ENCODE data around the gene MACROH2A1.

Gene MACROH2A1

DNA sequence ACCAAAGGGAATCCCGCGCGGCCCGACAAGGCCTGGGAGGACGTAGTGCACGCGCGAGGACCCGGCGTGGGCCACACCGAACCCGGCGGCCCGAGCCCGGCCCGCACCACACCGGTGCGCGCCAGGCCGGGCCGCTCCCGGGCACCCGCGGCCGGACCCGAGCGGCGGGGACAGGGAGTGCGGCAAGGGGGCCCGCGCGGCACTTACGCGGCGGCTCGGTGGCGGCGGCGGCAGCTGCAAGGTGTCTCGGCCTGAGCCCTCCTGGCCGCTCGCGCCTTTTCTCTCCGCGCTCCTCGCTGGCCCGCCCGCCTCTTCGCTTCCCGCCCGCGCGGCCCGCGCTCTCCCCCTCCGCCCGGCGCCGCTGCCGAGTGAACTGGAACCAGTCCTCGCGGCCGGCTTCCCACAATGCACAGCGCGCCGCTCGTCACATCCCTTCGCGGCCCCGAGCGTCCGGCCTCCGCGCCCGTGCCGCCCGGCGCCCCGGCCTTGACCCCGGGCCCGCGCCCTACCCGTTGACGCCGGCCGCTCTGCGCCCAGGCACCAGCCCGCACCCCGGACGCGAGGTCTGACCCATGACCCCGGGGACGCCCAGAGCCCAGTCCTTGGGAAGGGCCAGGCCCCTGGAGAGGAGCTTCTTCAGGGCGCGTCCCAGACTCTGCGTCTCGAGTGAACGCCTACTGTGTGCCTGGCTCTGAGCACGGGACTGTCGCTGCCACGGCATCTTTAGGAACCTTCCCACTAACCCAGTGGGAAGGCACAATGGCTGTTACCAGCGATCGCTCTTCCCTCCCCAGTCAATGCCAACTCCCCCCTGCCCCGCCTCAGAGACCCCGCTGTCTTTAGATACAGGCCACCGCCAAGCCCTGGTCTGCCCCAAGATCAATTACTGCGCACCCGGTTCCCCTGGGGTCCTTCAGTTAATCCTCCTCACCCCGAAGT lies at the start of gene MACROH2A1:
MACROH2A1 (minus strand) TSS at position 377 of the 939 bp plus-strand sequence. CDS start 10,138 bp downstream, outside the sequence.
- H3K4me3 ChIP-seq (ENCODE audit: low read depth, low read length): peak within 1 kb of the TSS; percentile 79
- peak; percentile 92 for DNase-seq (ENCODE audit: low read depth)
- TF ChIP-seq, protein P1, sequence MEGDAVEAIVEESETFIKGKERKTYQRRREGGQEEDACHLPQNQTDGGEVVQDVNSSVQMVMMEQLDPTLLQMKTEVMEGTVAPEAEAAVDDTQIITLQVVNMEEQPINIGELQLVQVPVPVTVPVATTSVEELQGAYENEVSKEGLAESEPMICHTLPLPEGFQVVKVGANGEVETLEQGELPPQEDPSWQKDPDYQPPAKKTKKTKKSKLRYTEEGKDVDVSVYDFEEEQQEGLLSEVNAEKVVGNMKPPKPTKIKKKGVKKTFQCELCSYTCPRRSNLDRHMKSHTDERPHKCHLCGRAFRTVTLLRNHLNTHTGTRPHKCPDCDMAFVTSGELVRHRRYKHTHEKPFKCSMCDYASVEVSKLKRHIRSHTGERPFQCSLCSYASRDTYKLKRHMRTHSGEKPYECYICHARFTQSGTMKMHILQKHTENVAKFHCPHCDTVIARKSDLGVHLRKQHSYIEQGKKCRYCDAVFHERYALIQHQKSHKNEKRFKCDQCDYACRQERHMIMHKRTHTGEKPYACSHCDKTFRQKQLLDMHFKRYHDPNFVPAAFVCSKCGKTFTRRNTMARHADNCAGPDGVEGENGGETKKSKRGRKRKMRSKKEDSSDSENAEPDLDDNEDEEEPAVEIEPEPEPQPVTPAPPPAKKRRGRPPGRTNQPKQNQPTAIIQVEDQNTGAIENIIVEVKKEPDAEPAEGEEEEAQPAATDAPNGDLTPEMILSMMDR (IDR thresholded peaks at IDR 0.05; ENCODE audit: insufficient read depth, low read depth, low read length, missing control alignments): no peak

DNA sequence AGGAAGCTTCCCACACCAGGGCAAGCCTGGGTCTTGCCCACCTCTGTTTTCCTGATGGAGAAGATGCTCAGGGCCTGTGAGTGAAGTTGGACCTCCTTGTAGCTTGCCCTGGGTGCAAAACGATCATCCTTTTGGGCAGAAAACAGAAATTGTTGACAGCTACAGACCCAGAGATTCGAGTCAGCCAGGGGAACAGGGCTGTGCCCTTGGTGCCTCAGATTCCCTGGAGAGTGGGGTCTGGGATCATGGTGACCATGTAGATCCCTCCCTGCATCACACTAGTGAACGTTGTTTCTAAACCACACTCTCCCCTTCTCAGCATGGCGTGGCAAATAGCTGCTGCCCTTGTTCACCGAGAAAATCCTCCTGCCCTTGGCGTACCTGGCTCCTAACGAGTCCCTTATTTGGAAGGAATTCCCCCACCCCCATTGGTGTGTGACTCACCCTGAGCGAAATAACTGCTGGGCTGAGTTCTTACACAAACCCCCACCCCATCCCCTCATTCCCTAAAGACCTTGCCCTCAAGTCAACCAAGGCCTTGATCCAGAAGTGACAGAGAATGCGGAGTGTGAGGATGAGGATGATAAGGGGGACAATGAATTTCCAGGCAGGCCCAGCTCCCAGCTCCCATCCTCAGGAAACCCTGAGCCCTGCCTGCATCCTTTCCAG lies 49.2 kb upstream of the MACROH2A1 start:
- DNase-seq (ENCODE audit: low read depth): no peak
- TF ChIP-seq, protein P1 (IDR thresholded peaks at IDR 0.05; ENCODE audit: insufficient read depth, low read depth, low read length, missing control alignments): no peak
- H3K4me3 ChIP-seq (ENCODE audit: low read depth, low read length): no peak overlapping the region

DNA sequence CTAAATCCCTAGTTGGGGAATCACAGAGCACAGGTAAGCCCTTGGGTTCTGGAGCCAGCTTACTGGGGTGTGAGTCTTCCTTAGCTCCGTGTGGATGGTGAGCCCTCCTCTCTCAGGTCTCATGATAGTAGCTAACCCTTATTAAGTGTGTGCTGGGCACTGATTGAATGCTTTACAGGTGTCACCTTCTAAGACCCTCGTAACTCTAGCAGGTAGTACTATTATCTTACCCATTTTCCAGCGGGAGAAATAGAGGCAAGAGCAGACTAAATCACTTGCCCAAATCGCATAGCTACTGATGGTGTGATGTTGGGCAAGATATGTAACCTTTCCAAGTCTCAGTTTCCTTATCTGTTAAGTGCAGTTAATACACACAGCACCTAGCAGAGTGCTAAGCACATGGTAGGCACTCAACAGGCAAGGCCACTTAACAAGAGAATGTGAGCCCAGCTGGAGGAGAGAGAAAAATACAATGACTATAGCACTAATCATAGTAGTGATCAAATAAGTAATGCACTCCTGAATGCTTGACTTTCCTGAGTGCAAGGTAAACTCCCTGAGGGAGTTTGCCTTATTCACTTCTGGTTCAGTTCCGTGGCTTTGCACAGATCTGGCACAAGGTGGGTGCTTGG lies 48.4 kb upstream of the MACROH2A1 start, which contains the start of gene DCANP1:
DCANP1 (minus strand) TSS at position 51 of the 632 bp plus-strand sequence. CDS start 240 bp downstream, outside the sequence.
- TF ChIP-seq, protein P1 (IDR thresholded peaks at IDR 0.05; ENCODE audit: insufficient read depth, low read depth, low read length, missing control alignments): no peak
- no peak for DNase-seq (ENCODE audit: low read depth)
- no peak within 1 kb of the TSS for H3K4me3 ChIP-seq (ENCODE audit: low read depth, low read length)

DNA sequence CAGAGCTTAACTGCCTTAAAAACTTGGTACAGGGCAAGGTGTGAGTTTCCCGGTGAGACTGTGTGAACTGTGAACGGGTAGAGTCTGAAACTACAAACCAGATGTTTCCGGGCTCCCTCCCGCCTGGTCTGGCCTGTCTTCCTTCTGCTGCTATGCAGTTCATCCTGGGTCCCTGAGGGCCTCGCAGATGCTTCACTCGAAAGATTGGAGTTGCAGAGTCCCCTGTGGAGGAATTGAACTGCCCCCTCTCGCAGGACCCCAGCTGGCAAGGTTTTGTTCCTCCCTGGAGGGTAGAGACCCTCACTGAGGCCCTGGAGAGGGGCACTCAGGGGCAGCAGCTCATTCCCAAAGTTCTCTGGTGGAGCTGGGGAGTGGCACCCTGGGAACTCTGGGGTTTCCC lies 47.6 kb upstream of the MACROH2A1 start:
- H3K4me3 ChIP-seq (ENCODE audit: low read depth, low read length): no peak overlapping the region
- TF ChIP-seq, protein P1 (IDR thresholded peaks at IDR 0.05; ENCODE audit: insufficient read depth, low read depth, low read length, missing control alignments): no peak
- no peak for DNase-seq (ENCODE audit: low read depth)

DNA sequence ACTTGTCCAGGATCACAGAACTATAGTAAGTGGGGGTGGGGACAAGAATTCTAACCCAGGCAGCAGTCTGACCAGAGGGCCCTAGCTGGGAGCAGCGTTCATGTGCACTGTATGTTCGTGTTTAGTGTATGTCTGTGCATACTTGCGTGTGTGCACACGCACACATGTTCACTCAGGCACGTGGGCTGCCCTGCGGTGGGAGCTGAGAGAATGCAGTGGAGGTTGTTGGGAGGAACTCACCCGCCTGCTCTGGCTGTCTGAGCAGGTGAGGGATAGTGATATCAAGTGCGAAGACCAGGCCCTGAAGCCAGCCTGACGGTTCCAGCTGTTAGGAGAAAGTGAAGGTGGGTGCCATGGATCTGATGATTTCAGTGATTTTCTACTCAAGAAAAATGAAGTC lies 47.2 kb upstream of the MACROH2A1 start:
- no peak for DNase-seq (ENCODE audit: low read depth)
- no peak overlapping the region for H3K4me3 ChIP-seq (ENCODE audit: low read depth, low read length)
- TF ChIP-seq, protein P1 (IDR thresholded peaks at IDR 0.05; ENCODE audit: insufficient read depth, low read depth, low read length, missing control alignments): no peak

DNA sequence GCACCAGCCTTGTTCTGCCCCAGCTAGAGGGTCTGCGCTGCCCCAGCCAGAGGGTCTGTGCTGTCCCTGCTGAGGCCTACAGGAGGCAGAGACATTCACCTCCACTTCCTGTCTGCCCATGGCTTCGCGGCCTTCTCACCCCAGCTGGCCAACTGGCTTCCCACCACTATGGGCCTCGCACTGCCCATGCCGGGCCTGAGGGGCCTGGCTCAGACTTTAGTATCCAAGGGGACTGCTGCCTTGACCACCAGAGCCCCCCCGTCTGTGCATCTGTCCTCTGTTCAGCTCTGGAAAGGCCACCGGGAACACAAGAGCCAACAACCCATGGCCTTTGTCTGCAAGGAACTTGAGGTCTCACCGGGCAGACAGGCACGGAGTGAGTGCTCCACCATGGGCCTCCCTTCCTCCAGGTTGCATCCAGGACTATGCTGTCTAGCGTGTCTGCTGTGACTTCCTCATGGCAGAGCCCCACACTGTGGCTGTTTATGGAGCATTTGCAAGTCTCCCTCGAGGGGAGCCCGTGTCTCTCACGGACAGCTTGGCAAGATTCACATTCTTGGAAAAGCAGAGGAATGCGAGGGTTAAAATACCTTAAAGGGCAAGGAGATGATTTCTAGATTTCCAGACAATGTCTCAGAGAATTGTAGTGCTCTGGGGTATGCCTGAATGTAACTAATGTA lies 46.4 kb upstream of the MACROH2A1 start:
- no peak for DNase-seq (ENCODE audit: low read depth)
- no peak overlapping the region for H3K4me3 ChIP-seq (ENCODE audit: low read depth, low read length)
- TF ChIP-seq, protein P1 (IDR thresholded peaks at IDR 0.05; ENCODE audit: insufficient read depth, low read depth, low read length, missing control alignments): no peak

All from GM12865 (cell line).